ENCODE data around the gene MEMO1. TPM values are rescaled to one million over a fixed set of nuclear protein-coding genes. Genes with fewer than 3 reads are reported as not detected.
A peak's percentile ranks its signal among the peaks of the same experiment; 100 is the strongest.

Gene MEMO1
- total and polyA plus RNA-seq, 2 of the 4 experiments (the other 2 are of a cell fraction): 23.7 to 49.7 TPM

DNA sequence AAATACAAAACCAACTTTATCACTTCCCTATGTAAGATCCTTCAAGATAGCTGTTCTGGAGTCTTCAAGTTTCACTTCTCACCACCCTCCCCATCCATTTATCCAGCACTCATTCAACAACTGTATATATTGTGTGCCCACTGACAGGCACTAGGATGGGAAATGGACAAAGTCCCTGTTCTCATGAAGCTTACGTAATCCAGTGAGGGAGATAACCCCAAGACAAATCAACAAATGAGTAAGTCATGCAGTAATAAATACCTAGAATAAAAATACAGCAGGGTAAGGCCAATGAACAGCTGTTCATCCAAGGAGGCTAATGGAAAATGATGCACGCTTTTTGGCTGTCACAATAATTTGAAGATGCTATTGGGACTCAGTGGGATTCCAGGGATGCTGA, 133.8 kb downstream of the MEMO1 start:
- H2AK5ac ChIP-seq (ENCODE audit: low read depth, low read length): no peak overlapping the region
- BruUV-seq (replicated peaks): no TSS peak
- TF ChIP-seq CEBPB (IDR thresholded peaks at IDR 0.05; ENCODE audit: low read depth, low read length) (peak; percentile 58), POLR2A (IDR thresholded peaks at IDR 0.05; ENCODE audit: low read depth, low read length) (no peak)
- H3K4ac ChIP-seq (ENCODE audit: low read depth, low read length): no peak overlapping the region
- no peaks in the 10 kb centered on the region; the same call in 1 of the 2 replicates for H4K20me1 ChIP-seq (ENCODE audit: insufficient read depth, low read length)
- H2BK20ac ChIP-seq (ENCODE audit: low read depth, low read length): no peak overlapping the region
- no peak overlapping the region for H3K14ac ChIP-seq (replicated peaks; ENCODE audit: low read depth, low read length)
- no peaks in the 10 kb centered on the region for H3K9me3 ChIP-seq (ENCODE audit: control insufficient read depth, insufficient read depth, low read length)
- H3K9me1 ChIP-seq (ENCODE audit: insufficient read depth, low read length): 0 out of 2 replicates have a peak, but pooled peaks cover 3% of the 10 kb centered on the region
- no peak overlapping the region for H4K91ac ChIP-seq (ENCODE audit: insufficient read depth, low read depth, low read length)
- H4K8ac ChIP-seq (ENCODE audit: low read depth in 2 of 2, low read length in 2 of 2): no peak overlapping the region
- H3K23ac ChIP-seq (ENCODE audit: low read depth, low read length): no peak overlapping the region
- POLR2A ChIA-PET (ENCODE audit: unreplicated experiment): no interaction called here
- H2BK5ac ChIP-seq (ENCODE audit: low read depth, low read length, poor library complexity, severe bottlenecking): no peak overlapping the region
- H3K79me1 ChIP-seq (ENCODE audit: low read depth in 1 of 2, low read length in 2 of 2): peaks cover 8 to 11% of the 10 kb centered on the region in 2 experiments
- no peak overlapping the region for H3K27ac ChIP-seq (ENCODE audit: insufficient read depth, low read length)
- H2BK120ac ChIP-seq (ENCODE audit: low read depth, low read length): no peak overlapping the region
- intact Hi-C loops (cut with micrococcal nuclease): no loop called here
- H2BK15ac ChIP-seq (ENCODE audit: low read depth, low read length): no peak overlapping the region
- H3K4me2 ChIP-seq (ENCODE audit: low read depth, low read length): no peak overlapping the region
- H4K5ac ChIP-seq (ENCODE audit: low read depth, low read length): no peak overlapping the region
- no peaks in the 10 kb centered on the region for H3K27me3 ChIP-seq (ENCODE audit: control insufficient read depth, insufficient read depth, low read length)
- H2AK9ac ChIP-seq (replicated peaks; ENCODE audit: low read depth, low read length, poor library complexity): no peak overlapping the region
- H3K9ac ChIP-seq (ENCODE audit: low read depth, low read length): no peak overlapping the region
- no peaks in the 10 kb centered on the region; the same call in none of the 2 replicates for H3K36me3 ChIP-seq (ENCODE audit: control insufficient read depth, insufficient read depth, low read length)
- H3K4me3 ChIP-seq (ENCODE audit: insufficient read depth, low read depth, low read length): no peak overlapping the region
- no peaks in the 10 kb centered on the region; the same call in 1 of the 2 replicates for H3K4me1 ChIP-seq (ENCODE audit: control insufficient read depth, insufficient read depth, low read length)
- CTCF ChIA-PET: interaction anchor here (1.8 kb wide), 1 partner anchor 45 kb away, joined by 3 read pairs; no protein-coding TSS in a partner anchor
- no peak overlapping the region for H3K56ac ChIP-seq (ENCODE audit: extremely low read depth, insufficient read depth, low read length)
- H3K18ac ChIP-seq (ENCODE audit: low read depth, low read length): no peak overlapping the region
- in situ Hi-C loops (cut with MboI; ENCODE audit: low sequenced_read_pairs): no loop called here
- H2AFZ ChIP-seq (replicated peaks; ENCODE audit: low read length, poor library complexity): no peak overlapping the region
- DNase-seq: peak; percentile 73
- dilution Hi-C loops (cut with HindIII; ENCODE audit: low sequenced_read_pairs, unreplicated experiment): no loop called here
- ATAC-seq (ENCODE audit: low read depth): peak; percentile 21; the same call in 1 of the 2 replicates
- WGBS, 2 experiments (ENCODE audit: extremely low coverage in 2 of 2, insufficient read length in 1 of 2): no CpG with 5 or more reads among the region's 2 CpGs

All from IMR-90 (cell line).